Head of caudate nucleus (tissue), 42 donors: Measurements from ENCODE around the gene BRAP.
A peak's percentile ranks its signal among the peaks of the same experiment; 100 is the strongest.
"Not testable (repeated sequence)": the region's sequence is repeated elsewhere in the genome, so short reads cannot be mapped to it uniquely, and the experiment has no call there.

Experiments
- DNase-seq, 42 donors: peaks; one replicate each; pipeline versions ENCODE4 v3.0.0 to v3.0.0-alpha.2; 2020 to 2021; ENCODE audit warnings: mixed read lengths in 7 of 42
- intact Hi-C: fragments of 100-400 bp; cut with DNase I; formaldehyde crosslinking; loops from one replicate; pipeline ENCODE4 v1.15.0; 2022

BRAP gene, protein sequence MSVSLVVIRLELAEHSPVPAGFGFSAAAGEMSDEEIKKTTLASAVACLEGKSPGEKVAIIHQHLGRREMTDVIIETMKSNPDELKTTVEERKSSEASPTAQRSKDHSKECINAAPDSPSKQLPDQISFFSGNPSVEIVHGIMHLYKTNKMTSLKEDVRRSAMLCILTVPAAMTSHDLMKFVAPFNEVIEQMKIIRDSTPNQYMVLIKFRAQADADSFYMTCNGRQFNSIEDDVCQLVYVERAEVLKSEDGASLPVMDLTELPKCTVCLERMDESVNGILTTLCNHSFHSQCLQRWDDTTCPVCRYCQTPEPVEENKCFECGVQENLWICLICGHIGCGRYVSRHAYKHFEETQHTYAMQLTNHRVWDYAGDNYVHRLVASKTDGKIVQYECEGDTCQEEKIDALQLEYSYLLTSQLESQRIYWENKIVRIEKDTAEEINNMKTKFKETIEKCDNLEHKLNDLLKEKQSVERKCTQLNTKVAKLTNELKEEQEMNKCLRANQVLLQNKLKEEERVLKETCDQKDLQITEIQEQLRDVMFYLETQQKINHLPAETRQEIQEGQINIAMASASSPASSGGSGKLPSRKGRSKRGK

DNA sequence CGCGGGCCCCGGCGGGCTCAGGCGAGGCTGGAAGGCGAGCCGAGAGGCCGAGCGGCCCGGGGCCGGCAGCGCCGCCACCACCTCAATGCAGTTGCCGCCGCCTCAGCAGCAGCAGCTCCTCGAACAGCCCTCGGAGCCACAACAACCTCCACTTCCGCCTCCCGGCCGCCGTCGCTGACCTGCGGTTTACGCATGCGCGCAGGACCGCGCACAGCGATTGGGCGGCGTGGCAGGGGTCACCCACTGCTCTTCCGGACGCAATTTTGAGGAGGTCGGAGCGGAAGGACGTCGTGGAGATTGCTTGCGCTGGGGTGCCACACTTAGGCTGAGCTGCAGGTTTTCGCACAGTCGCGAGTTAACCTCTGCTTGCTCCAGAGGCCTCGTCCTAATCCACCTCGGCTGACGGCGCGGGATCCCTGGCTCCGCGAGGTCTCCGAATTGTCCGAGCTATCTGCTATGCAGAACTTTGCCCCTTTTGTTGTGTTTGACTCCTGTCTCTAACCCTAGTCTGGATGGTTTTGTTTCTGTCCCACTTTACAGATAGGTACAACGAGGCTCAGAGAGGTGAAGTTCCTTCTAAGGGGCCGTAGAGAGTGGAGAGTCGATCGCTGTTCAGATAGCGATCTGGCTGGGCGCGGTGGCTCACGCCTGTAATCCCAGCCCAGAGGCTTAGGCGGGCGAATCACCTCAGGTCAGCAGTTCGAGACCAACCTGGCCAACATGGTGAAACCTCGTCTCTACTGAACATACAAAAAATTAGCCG, at the start of gene BRAP, which contains the start of gene ACAD10:
Gene BRAP (minus strand): TSS at position 146 of the 763 bp plus-strand sequence. CDS start 164 bp downstream, outside the sequence.
Gene ACAD10 (plus strand): TSS at position 243 of the 763 bp plus-strand sequence. CDS start 6,657 bp downstream, outside the sequence.
- intact Hi-C loops, result loop anchor here (2.0 to 5.0 kb wide), 2 partner anchors 87 to 156 kb away; partner anchors contain the start of genes ATXN2 and MAPKAPK5
- peak; percentile 80 to 97 (median 92) for DNase-seq

DNA sequence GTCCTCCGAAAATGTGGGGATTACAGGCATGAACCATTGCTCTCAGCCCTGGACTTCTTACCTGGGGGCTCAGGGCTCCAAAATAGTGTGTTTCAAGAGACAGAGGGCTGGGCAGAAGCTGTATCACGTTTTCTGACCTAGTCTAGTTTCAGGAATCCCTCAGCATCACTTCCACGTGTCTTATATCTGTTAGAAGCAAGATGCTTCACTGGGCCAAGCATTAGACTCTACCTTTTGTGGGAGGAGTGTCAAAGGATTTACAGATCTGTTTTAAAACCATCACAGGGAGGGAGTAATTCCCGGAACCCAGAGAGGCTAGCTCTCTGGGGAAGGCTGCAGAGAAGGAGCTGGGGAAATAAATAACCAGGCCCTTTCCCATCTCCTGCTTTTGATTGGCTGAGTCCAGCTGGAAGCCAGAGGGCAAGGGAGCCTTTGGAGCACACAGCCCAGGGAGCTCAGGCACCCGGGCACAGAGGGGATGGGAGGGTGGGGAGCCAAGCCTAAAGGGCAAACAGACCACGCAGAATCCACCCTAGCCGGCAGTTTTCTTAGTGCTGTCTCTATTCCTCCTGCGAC, 47.7 kb upstream of the BRAP start:
- intact Hi-C loops, result no loop called here
- DNase-seq, result no peak

DNA sequence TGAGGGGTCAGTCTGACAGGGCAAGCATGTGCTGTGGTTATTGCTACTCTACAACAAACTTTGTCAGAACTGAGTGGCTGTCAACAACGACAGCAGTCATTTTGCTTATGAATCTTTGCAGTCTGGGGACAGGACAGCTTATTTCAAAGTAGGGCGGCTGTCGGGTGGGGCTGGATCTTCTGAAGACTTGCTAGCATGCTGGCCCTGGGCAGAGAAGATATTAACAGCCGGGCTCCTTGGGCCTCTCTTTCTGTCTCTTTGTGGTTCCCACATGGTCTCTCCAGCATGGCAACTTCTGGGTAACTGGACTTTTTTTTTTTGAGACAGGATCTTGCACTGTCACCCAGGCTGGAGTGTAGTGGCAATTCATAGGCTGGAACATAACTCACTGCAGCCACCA, 47.0 kb upstream of the BRAP start:
- DNase-seq, result no peak
- intact Hi-C loops, result no loop called here

DNA sequence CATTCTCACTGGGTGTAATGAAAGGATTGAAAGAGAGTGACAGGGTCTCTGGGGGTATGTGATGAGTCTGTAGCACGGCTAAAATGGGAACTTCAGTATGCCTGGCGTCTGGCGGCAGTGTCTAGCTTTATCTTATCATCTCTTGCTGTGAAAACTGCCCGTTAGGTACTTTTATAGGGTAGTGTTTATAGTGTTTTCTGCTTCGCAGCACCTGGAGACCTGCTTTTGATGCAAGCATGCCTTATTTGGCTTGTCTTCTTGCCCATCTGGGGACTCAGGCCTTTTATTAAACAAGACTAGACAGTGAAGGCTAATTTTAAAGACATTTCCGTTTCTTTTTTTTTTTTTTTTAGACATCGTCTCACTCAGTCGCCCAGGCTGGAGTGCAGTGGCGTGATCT, 44.7 kb upstream of the BRAP start:
- intact Hi-C loops, result no loop called here

DNA sequence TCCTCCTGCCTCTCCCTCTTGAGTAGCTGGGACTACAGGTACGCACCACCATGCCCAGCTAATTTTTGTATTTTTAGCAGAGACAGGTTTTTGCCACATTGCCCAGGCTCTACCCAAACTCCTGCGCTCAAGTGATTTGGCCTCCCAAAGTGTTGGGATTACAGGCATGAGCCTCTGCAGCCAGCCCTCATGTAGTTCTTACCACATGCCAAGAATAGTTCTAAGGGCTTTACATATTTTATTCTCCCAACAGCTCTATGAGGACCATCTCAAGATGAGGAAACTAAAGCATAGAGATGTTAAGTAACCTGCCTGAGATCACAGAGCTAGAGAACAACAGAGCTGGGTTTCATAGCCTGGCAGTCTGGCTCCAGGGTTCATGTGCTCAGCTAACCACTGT, 43.0 kb upstream of the BRAP start:
- intact Hi-C loops, result no loop called here

More for the DNA sequence above, 44.7 kb upstream of the BRAP start:
- no peak for DNase-seq

DNA sequence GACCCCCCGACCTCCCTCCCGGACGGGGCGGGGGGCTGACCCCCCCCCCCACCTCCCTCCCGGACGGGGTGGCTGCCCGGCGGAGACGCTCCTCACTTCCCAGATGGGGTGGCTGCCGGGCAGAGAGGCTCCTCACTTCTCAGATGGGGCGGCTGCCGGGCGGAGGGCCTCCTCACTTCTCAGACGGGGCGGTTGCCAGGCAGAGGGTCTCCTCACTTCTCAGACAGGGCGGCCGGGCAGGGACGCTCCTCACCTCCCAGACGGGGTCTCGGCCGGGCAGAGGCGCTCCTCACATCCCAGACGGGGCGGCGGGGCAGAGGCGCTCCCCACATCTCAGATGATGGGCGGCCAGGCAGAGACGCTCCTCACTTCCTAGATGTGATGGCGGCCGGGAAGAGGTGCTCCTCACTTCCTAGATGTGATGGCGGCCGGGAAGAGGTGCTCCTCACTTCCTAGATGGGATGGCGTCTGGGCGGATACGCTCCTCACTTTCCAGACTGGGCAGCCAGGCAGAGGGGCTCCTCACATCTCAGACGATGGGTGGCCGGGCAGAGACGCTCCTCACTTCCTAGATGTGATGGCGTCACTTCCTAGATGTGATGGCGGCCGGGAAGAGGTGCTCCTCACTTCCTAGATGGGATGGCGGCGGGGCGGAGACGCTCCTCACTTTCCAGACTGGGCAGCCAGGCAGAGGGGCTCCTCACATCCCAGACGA, 38.0 kb upstream of the BRAP start:
- intact Hi-C loops, DNase-seq: not testable (repeated sequence)

More for the DNA sequence above, 43.0 kb upstream of the BRAP start:
- DNase-seq, result no peak

DNA sequence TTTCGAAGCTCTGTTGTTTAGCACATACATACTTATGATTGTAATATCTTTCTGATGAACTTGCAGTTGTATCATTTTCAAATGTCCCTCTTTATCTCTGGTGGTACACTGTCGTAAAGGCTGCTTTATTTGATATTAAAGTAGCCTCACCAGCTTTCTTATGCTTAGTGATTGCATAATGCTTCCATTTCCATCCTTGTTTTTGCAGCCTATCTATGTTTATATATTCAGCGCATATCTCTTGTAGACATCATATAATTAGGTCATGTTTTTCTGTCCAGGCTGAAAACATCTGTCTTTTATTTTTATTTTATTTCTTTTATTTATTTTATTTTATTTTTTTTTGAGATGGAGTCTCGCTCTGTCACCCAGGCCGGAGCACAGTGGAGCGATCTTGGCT, 34.7 kb upstream of the BRAP start:
- intact Hi-C loops, result no loop called here
- no peak for DNase-seq

DNA sequence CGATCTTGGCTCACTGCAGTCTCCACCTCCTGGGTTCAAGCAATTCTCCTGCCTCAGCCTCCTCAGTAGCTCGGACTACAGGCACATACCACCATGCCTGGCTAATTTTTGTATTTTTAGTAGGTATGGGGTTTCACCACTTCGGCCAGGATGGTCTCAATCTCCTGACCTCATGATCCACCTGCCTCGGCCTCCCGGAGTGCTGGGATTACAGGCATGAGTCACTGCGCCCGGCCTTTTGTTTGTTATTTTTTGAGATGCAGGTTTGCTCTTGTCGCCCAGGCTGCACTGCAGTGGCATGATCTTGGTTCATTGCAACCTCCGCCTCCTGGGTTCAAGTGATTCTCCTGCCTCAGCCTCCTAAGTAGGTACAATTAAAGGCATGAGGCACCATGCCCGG, 33.6 kb upstream of the BRAP start:
- DNase-seq, intact Hi-C loops: not testable (repeated sequence)

DNA sequence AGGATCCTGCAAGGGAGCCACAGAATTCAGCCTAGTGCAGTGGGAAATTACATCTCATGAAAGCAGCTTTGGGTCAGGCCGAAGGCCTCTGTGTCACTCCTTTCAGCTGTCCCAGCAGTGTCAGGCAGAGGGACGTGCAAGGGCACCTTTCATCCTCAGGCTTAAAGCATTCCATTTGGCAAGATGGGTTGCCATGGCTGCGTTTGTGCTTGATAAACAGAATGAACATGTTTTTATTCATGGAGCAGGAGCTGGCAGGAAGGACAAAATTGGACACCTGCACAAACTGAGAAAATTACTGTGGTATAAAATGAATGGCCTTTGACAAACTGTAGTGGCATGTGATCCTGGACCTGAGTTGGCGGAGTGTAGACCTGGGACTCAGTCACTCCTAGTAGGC, 29.5 kb upstream of the BRAP start:
- intact Hi-C loops, result no loop called here
- peak in 4 of 42 donors; percentile 2 to 10 (median 6) for DNase-seq

DNA sequence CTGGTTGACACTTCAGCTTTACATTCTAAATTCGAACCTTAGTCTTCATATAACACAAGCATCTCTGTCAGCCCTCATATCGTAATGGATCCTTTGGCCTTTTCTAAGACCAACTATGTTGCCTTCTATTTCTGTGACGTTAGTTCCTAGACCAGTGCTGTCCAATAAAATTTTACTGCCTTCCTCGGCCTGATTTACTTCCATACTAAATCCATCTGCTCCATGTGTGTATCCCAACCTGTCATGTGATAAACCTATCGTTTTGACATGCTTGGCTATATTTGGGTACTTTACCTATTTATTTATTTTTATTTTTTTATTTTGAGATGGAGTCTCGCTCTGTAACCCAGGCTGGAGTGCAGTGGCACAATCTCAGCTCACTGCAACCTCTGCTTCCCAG, 20.4 kb upstream of the BRAP start:
- DNase-seq, result no peak
- intact Hi-C loops, result no loop called here

DNA sequence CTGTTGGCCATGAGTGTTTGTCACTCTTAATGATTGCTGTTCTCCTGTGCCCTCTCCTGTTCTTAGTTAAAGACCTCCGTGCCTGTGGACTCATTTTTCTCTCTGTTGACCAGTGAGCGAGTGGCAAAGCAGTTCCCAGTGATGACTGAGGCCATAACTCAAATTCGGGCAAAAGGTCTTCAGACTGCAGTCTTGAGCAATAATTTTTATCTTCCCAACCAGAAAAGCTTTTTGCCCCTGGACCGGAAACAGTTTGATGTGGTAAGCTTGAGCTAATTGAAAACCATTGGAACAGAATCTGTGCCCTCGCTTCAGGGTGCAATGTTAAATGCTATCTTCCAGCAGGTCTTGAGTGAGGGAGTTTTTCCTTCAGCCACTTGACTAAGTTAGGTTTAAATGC, 19.9 kb upstream of the BRAP start:
- no peak for DNase-seq
- intact Hi-C loops, result no loop called here

DNA sequence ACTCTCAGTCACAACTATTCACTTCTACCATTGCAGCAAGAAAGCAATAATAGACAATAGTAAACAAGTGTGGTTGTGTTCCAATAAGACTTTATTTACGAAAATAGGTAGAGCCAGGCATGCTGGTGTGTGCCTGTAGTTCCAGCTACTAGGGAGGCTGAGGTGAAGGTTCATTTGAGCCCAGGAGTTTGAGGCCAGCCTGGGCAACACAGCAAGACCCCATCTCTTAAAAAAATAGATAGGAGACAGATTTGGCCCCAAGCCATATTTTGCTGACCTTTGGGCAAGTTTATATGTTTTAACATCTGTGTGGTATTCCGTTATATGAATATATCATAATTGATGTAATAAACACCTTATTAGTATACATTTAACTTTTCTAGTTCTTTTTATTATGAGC, 14.2 kb upstream of the BRAP start:
- intact Hi-C loops, result no loop called here
- DNase-seq, result no peak

DNA sequence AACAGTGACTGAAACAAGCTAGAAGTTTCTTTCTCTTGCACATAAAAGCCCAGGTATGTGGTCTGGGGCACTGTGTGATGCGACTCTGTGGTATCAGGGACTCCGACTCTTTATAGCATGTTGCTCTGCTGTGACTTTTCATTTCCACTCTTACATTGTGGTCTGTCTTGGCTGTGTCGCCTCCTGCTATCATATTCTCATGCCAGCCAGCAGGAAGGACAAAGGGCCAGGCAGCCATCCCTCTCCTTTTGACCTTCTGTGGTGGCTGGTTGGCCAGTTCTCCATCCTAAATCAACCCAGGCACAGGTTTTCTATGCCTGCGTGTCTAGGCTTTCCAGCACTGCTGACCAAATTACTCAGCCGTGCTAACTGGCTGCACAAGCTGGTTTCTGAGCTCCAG, 8.1 kb upstream of the BRAP start:
- intact Hi-C loops, result no loop called here
- no peak for DNase-seq

DNA sequence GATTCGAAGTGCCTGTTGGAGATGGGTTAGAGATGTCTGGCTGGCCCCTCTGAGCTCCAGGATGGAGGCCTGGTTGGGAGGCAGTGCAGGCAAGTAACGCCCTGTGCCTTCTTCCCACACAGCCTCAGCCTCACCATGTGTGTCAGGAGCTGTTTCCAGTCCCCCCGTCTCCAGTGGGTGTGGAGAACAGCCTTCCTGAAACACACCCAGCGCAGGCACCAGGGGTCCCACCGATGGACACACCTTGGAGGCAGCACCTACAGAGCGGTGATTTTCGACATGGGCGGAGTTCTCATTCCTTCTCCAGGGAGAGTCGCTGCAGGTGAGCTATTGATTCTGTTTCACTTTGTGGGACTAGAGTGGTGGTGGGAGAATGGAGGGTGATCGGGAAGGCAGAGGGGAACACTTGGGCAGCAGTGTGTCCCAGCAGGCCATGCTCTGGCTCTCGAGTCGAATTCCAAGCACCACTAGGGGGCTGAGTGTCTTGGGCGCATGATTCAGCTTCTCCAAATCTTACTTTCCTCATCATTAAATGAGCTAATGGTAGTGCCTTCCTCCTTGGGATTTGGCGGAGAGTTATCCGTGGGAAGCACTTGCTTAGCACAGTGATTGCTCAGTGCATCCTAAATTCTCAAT, 6.9 kb upstream of the BRAP start:
- intact Hi-C loops, result no loop called here
- DNase-seq, result no peak

DNA sequence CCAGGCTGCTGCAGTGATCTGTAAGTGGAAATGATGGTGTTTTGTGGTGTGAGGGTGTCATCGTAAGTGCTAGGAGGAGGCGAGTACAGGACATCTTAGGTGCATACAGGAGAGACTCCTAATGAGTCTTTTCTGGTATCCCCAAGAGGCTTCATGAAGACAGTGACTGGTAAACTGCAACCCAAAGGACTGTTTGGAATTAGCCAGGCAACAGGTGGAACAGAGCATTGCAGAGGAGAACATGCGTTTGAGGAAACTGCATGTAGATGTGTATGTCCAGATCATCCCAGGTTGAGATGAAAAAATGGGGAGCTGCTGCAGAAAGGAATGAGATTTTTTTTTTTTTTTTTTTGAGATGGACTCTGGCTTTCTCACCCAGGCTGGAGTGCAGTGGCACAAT, 5.5 kb upstream of the BRAP start:
- DNase-seq, result no peak

DNA sequence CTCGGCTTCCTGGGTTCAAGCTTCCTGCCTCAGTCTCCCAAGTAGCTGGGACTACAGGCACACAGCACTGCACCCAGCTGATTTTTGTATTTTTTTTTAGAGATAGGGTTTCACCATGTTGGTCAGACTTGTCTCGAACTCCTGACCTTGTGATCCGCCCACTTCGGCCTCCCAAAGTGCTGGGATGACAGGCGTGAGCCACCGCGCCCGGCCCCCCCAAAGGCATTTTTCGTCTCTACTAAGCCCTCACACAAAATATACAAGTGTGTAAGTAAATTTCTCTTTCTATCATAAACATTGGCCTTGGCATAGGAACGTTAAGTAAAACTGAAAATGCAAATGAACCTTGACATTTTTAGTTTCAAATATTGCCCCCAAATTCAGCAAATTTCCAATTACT, 2.2 kb upstream of the BRAP start:
- DNase-seq, result no peak
- intact Hi-C loops, result loop anchor here (5.0 kb wide), 1 partner anchor 154 kb away; the partner anchor contains the start of gene MAPKAPK5

More for the DNA sequence above, 5.5 kb upstream of the BRAP start:
- intact Hi-C loops, result no loop called here

DNA sequence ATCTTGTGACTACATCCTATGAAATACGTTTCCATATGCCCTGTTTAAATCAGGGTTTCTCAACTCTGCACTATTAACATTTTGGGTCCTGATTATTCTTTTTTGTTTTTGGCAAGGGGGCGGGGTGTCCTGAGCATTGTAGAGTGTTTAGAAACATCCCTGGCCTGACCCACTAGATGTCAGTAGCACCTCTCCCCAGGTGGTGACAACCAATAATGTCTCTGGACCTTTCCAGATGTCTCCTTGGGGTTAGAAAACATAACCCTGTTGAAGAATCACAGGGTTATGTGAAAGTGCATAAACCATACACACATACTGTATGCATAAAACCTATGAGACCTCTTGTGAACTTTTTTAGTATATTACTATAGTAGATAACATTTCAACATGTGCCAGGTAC, 1.5 kb upstream of the BRAP start:
- intact Hi-C loops, result loop anchor here (5.0 kb wide), 1 partner anchor 155 kb away; the partner anchor contains the start of gene MAPKAPK5
- DNase-seq, result no peak

DNA sequence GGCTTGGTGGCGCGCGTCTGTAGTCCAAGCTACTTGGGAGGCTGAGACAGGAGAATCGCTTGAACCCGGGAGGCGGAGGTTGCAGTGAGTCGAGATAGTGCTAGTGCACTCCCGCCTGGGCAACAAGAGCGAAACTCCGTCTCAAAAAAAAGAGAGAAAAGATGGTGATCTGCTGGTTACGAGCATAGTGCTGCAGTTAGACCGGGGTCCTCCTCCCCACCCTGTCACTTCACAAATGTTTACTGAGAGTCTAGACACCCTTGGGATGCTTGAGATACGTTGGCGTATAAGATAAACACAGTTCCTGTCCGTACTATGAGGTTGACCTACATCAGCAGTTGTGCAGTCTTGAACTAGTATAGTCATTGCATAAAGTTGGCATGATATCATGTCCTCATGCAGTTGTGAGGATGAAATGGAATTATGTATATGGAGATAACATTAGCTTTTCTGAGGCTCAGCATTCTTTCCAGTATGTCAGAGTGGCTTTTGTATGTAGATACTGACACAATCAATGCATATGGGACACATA, 884 bp upstream of the BRAP start:
- no peak for DNase-seq
- intact Hi-C loops, result loop anchor here (5.0 kb wide), 1 partner anchor 156 kb away; the partner anchor contains the start of gene MAPKAPK5
